GM12865 (cell line): ENCODE measurements around the gene SLC24A3.

ENCODE experiments used
- DNase-seq: peaks from one replicate; pipeline ENCODE4 v3.0.0; 2010; ENCODE audit warnings: low read depth
- H3K4me3 ChIP-seq: 2 replicates; pipeline ENCODE4 v1.5.1; 2011; ENCODE audit warnings: mild to moderate bottlenecking, low read depth, low read length, control low read depth
- CTCF ChIP-seq: IDR thresholded peaks from 2 replicates; pipeline ENCODE4 v1.5.1; 2011; ENCODE audit warnings: low read length, control low read depth, low read depth, inconsistent platforms; ENCODE audit not compliant: insufficient read depth; ENCODE audit errors: missing control alignments

SLC24A3 gene

DNA sequence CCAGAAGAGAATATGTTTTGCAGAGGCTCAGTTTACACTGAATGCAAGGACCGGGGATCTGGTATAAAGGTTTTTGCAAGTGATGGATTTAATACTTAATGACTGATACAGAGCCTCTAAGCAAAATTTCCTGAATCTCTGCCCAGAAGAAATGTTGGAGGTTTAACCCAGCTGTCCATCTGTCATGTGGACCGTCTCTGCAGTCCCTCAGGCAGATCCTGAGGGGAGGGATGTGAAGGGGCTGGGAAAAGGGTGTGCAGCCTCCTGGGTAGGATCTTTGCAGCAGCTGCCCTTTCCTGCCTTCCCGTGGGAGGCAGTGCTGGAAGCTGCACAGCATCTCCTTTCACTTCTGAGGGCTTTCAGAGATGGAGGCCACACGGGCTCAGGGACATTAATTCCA is 207.0 kb downstream of the SLC24A3 start:
- H3K4me3 ChIP-seq, result no peak overlapping the region

DNA sequence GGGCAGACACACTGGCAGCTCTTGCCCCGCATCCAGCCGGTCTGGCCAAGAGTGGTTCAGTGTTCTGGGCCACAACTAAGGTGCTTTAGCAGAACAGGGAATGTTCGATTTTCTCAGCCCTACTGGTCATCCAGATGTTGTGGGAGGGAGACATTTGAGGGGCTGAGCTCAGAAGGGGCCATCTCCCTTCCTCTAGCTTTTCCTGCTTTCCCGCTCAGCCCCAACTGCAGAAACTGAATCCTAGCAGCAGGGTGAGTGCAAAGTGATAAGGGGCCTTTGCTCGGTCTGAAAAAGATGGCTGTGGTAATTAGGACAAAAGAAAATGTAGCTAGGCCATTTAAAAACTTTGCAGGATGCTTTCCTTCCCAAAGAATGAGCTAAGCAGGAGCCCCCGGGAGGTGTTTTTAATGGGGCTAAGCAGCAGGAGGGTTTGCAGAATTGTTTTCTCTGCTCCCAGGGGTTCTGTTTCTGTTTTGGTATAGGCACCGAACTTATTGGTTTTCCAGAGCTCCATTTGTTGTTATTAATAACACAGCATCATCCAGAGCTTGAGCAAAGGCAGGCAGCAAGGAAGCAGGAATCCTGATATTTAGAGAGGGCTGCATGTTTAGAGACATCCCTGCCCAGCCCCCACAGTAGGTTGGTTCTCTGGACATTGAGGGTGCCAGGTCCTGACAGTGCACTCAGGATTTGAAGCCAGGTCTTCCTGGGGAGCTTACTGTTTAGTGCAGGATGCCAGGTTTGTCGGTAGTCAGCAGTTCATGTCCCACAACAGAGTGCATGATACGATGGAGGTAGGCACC is 210.9 kb downstream of the SLC24A3 start:
- TF ChIP-seq CTCF, result no peak
- no peak overlapping the region for H3K4me3 ChIP-seq

More for the DNA sequence above, 207.0 kb downstream of the SLC24A3 start:
- no peak for DNase-seq
- no peak for TF ChIP-seq CTCF

GRCh38 chr20:19423900-19424620 is 211.6 kb downstream of the SLC24A3 start:
- H3K4me3 ChIP-seq, result no peak overlapping the region
- no peak for DNase-seq
- no peak for TF ChIP-seq CTCF

More for the DNA sequence above, 210.9 kb downstream of the SLC24A3 start:
- no peak for DNase-seq

- no peak for TF ChIP-seq CTCF
- no peak overlapping the region for H3K4me3 ChIP-seq
- no peak for DNase-seq
These were observed 213.9 kb downstream of the SLC24A3 start for GRCh38 chr20:19426356-19426755.

DNA sequence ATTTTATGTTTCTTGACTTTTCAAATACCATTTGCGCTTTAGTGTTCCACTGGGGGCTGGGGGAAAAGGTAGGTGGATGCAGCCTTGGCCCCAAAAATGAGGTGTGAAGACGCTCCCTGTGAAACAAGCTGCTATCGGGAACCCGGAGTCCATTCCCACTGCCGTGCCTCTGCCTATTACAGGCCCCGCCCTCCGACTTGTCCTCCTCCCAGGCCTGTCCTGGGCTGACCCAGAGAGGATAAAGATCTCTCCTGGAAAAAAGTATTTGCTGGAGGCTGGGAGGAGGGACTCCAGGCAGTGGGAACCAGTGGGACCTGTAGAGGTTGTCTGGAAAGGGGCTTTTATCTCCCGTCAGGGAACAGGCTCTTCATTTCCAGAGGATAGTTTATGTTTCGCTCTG is 215.0 kb downstream of the SLC24A3 start:
- no peak for DNase-seq
- TF ChIP-seq CTCF, result no peak
- no peak overlapping the region for H3K4me3 ChIP-seq

DNA sequence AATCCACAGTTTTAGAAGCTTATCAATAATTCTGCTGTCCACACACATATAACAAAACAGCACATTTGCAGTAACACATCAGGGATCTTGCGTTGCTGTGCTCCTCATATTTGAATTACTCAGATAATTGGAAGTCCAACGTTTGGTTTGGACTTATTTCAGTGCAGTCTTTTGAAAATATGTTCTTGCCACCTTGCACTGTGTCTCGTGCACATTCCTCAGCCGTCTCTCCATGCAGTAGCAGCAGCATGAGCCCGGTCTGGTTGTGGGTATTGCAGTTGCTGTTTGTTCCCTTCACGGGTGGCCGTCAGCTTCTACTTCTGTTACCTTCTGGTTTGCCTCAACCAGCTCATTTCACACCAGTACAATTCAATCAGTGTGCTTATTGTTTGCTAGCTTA is 215.5 kb downstream of the SLC24A3 start:
- DNase-seq, result no peak
- TF ChIP-seq CTCF, result no peak
- no peak overlapping the region for H3K4me3 ChIP-seq

GRCh38 chr20:19428324-19428723 is 215.9 kb downstream of the SLC24A3 start:
- H3K4me3 ChIP-seq, result no peak overlapping the region
- DNase-seq, result no peak
- no peak for TF ChIP-seq CTCF
